Lower leg skin (tissue), 4 donors: Measurements from ENCODE around the gene NTM. TPM values are rescaled to one million over a fixed set of nuclear protein-coding genes. Genes with fewer than 3 reads are reported as not detected.
A peak's percentile ranks its signal among the peaks of the same experiment; 100 is the strongest.

Source experiments
- DNase-seq, 2 donors: peaks; one replicate each; pipeline ENCODE4 v3.0.0-alpha.2; 2019; ENCODE audit warnings: low spot score in 2 of 2
- H3K4me3 ChIP-seq: fragments of 200-600 bp; sonication (generic); 2 replicates; pipeline ENCODE4 v1.5.1; 2017; ENCODE audit warnings: mild to moderate bottlenecking, low read depth; ENCODE audit not compliant: poor library complexity, severe bottlenecking
- CTCF ChIP-seq, 3 donors: fragments of 450-650 bp; IDR thresholded peaks; one replicate each; pipeline ENCODE4 v1.5.1; 2016; ENCODE audit warnings: antibody characterized with exemption in 3 of 3, mild to moderate bottlenecking in 3 of 3, moderate library complexity in 2 of 3
- POLR2A ChIP-seq, 2 donors: fragments of 450-650 bp; IDR thresholded peaks; one replicate each; pipeline ENCODE4 v1.6.1; 2016 to 2017; ENCODE audit warnings: antibody characterized with exemption in 2 of 2, mild to moderate bottlenecking in 1 of 2, moderate library complexity in 1 of 2
- WGBS, 2 donors: methylation state at CpG; one replicate each; pipeline ENCODE4 v1.1.5; 2018; 5-methylcytosine and 5-hydroxymethylcytosine counted together
- intact Hi-C: fragments of 100-400 bp; cut with DNase I; formaldehyde crosslinking; loops from one replicate; pipeline ENCODE4 v1.15.0; 2023; ENCODE audit warnings: low total_unique reads
- total RNA-seq, 4 donors: library from RNA; depleted of rRNA; stranded (reverse); fragments of >200 nt; gene quantifications; one replicate each; pipeline ENCODE4 v1.1.0, GENCODE V29; 2016

NTM gene
- total RNA-seq, 4 donors from 2014 or later, result 2.8 to 5.7 (median 4.9) TPM

GRCh38 chr11:131744847-131745246 lies 374.4 kb downstream of the NTM start:
- 58 to 71% methylated on average over 8 of the region's 8 CpGs for WGBS, 2 donors
- no peak overlapping the region for H3K4me3 ChIP-seq
- TF ChIP-seq CTCF (IDR thresholded peaks at IDR 0.05) (no peak), POLR2A (IDR thresholded peaks at IDR 0.05) (no peak)
- DNase-seq, result no peak
- intact Hi-C loops, result no loop called here

GRCh38 chr11:131745405-131745804 lies 375.0 kb downstream of the NTM start:
- no peak for DNase-seq
- no peak overlapping the region for H3K4me3 ChIP-seq
- intact Hi-C loops, result no loop called here
- WGBS, 2 donors, result 67 to 77% methylated on average over 6 of the region's 6 CpGs
- TF ChIP-seq CTCF (IDR thresholded peaks at IDR 0.05) (no peak), POLR2A (IDR thresholded peaks at IDR 0.05) (no peak)

- intact Hi-C loops, result no loop called here
- H3K4me3 ChIP-seq, result no peak overlapping the region
- DNase-seq, result no peak
- no peak for TF ChIP-seq POLR2A (IDR thresholded peaks at IDR 0.05)
- TF ChIP-seq CTCF (IDR thresholded peaks at IDR 0.05), result no peak
- WGBS, 2 donors, result 87 to 89% methylated on average over 12 of the region's 12 CpGs
Observed at GRCh38 chr11:131746201-131746600, 375.8 kb downstream of the NTM start.

GRCh38 chr11:131748151-131749050 lies 378.0 kb downstream of the NTM start:
- peak in 1 of 2 donors; percentile 27 for DNase-seq
- H3K4me3 ChIP-seq, result no peak overlapping the region
- intact Hi-C loops, result no loop called here
- no peak for TF ChIP-seq POLR2A (IDR thresholded peaks at IDR 0.05)
- TF ChIP-seq CTCF (IDR thresholded peaks at IDR 0.05), result no peak
- 21 to 30% methylated on average over 15 of the region's 15 CpGs for WGBS, 2 donors

- DNase-seq, result no peak
- H3K4me3 ChIP-seq, result no peak overlapping the region
- no peak for TF ChIP-seq POLR2A (IDR thresholded peaks at IDR 0.05)
- TF ChIP-seq CTCF (IDR thresholded peaks at IDR 0.05), result no peak
- 57 to 59% methylated on average over 2 of the region's 2 CpGs for WGBS, 2 donors
- intact Hi-C loops, result no loop called here
Observed at GRCh38 chr11:131749101-131749500, 378.7 kb downstream of the NTM start.
